WTC11 (cell line): Measurements from ENCODE around the gene BRD1. TPM values are rescaled to one million over a fixed set of nuclear protein-coding genes. Genes with fewer than 3 reads are reported as not detected.
"Not testable (repeated sequence)": the region's sequence is repeated elsewhere in the genome, so short reads cannot be mapped to it uniquely, and the experiment has no call there.

Experiments used
- ATAC-seq: fragments of 200-7000 bp; cut with Tn5 transposase; 2 replicates; pipeline ENCODE4 v1.10.0; 2021; ENCODE audit warnings: mild to moderate bottlenecking, moderate library complexity
- CTCF ChIA-PET: fragments of 300-600 bp; sonication (Branson Sonifier 250); formaldehyde crosslinking; loops from one replicate; lab custom pipeline; 2021; ENCODE audit warnings: antibody characterized with exemption; lab: Charles Lee
- POLR2A ChIA-PET: fragments of 350-600 bp; sonication (Branson Sonifier 250); formaldehyde crosslinking; loops from one replicate; lab custom pipeline; 2021; ENCODE audit warnings: antibody characterized with exemption; lab: Charles Lee
- DNase-seq: peaks from one replicate; pipeline ENCODE4 v3.0.0; 2021; ENCODE audit warnings: low spot score
- H3K27ac Mint-ChIP-seq: 2 replicates; pipeline ENCODE4 v1.8.0; 2021; ENCODE audit warnings: mixed read lengths
- H3K27me3 Mint-ChIP-seq: 2 replicates; pipeline ENCODE4 v1.8.0; 2021; ENCODE audit warnings: low read depth, mild to moderate bottlenecking, moderate library complexity, mixed read lengths
- H3K36me3 Mint-ChIP-seq: 2 replicates; pipeline ENCODE4 v1.8.0; 2021; ENCODE audit warnings: mixed read lengths
- H3K4me1 Mint-ChIP-seq: 2 replicates; pipeline ENCODE4 v1.8.0; 2022; ENCODE audit warnings: mixed read lengths
- H3K4me3 Mint-ChIP-seq: 2 replicates; pipeline ENCODE4 v1.8.0; 2021; ENCODE audit warnings: mild to moderate bottlenecking, moderate library complexity, mixed read lengths
- H3K9me3 Mint-ChIP-seq: 2 replicates; pipeline ENCODE4 v1.8.0; 2021; ENCODE audit warnings: mixed read lengths
- ATF6 ChIP-seq: sonication (generic); formaldehyde crosslinking; IDR thresholded peaks from 2 replicates; pipeline ENCODE4 v1.8.1; 2023; ENCODE audit warnings: mild to moderate bottlenecking, missing genetic modification reagents
- CBFB ChIP-seq: sonication (generic); formaldehyde crosslinking; IDR thresholded peaks from 2 replicates; pipeline ENCODE4 v1.8.1; 2022; ENCODE audit warnings: mild to moderate bottlenecking, low read depth, missing genetic modification reagents
- CDX4 ChIP-seq: fragments of 250-450 bp; sonication (Bioruptor Pico); IDR thresholded peaks from 2 replicates; pipeline ENCODE4 v1.9.0; 2021; ENCODE audit warnings: moderate library complexity, mild to moderate bottlenecking, inconsistent platforms, borderline replicate concordance
- GRHL2 ChIP-seq: fragments of 250-450 bp; sonication (Bioruptor Pico); IDR thresholded peaks from 2 replicates; pipeline ENCODE4 v1.8.0; 2022; ENCODE audit warnings: mild to moderate bottlenecking, moderate library complexity; ENCODE audit not compliant: insufficient replicate concordance, severe bottlenecking
- HMGA2 ChIP-seq: fragments of 250-450 bp; sonication (Bioruptor Pico); IDR thresholded peaks from 2 replicates; pipeline ENCODE4 v1.4.0; 2021; ENCODE audit warnings: mild to moderate bottlenecking, moderate library complexity
- KAT7 ChIP-seq: sonication (generic); formaldehyde crosslinking; IDR thresholded peaks from 2 replicates; pipeline ENCODE4 v1.8.1; 2023; ENCODE audit warnings: missing genetic modification reagents, mild to moderate bottlenecking, borderline replicate concordance
- ZBTB21 ChIP-seq: sonication (generic); formaldehyde crosslinking; IDR thresholded peaks from 2 replicates; pipeline ENCODE4 v1.8.1; 2023; ENCODE audit warnings: mild to moderate bottlenecking, missing genetic modification reagents, borderline replicate concordance
- ZNF317 ChIP-seq: sonication (generic); formaldehyde crosslinking; IDR thresholded peaks from 2 replicates; pipeline ENCODE4 v1.8.1; 2023; ENCODE audit warnings: low read depth, mild to moderate bottlenecking, moderate library complexity, missing genetic modification reagents, borderline replicate concordance
- ZNF512 ChIP-seq: sonication (generic); formaldehyde crosslinking; IDR thresholded peaks from 2 replicates; pipeline ENCODE4 v1.8.1; 2022; ENCODE audit warnings: missing genetic modification reagents, borderline replicate concordance
- total RNA-seq: library from RNA; stranded (reverse); gene quantifications from 3 replicates; pipeline ENCODE4 v1.2.3, GENCODE V29; 2021

BRD1 gene
- total RNA-seq, 1 experiment from 2014 or later = 36.6 TPM

GRCh38 chr22:49824936-49825335 lies 2.7 kb downstream of the BRD1 start:
- peak overlapping the region; percentile 16 for H3K4me3 Mint-ChIP-seq
- TF ChIP-seq GRHL2 (CRISPR knock-in tag) = no peak
- DNase-seq = no peak
- POLR2A ChIA-PET = no interaction called here
- H3K4me1 Mint-ChIP-seq = peaks cover 19% of the 10 kb centered on the region
- CTCF ChIA-PET = no interaction called here
- H3K27ac Mint-ChIP-seq = peak overlapping the region; percentile 86
- no peak for ATAC-seq
- peaks cover 7% of the 10 kb centered on the region for H3K9me3 Mint-ChIP-seq
- H3K36me3 Mint-ChIP-seq = peaks cover 58% of the 10 kb centered on the region
- H3K27me3 Mint-ChIP-seq = peaks cover 11% of the 10 kb centered on the region

GRCh38 chr22:49824185-49824925 lies 3.3 kb downstream of the BRD1 start:
- H3K36me3 Mint-ChIP-seq = peaks cover 55% of the 10 kb centered on the region
- peak overlapping the region; percentile 86 for H3K27ac Mint-ChIP-seq
- POLR2A ChIA-PET = no interaction called here

GRCh38 chr22:49823289-49824045 lies 4.2 kb downstream of the BRD1 start:
- POLR2A ChIA-PET = no interaction called here
- H3K27ac Mint-ChIP-seq = peak overlapping the region; percentile 28; the same call in 1 of the 2 replicates
- peaks cover 61% of the 10 kb centered on the region for H3K36me3 Mint-ChIP-seq
- TF ChIP-seq KAT7 = no peak
- TF ChIP-seq, all 79 proteins: peak for 0
- CTCF ChIA-PET = no interaction called here
- Mint-ChIP-seq H3K27me3 (peaks cover 3% of the 10 kb centered on the region; the same call in 1 of the 2 replicates), H3K4me1 (peaks cover 19% of the 10 kb centered on the region), H3K9me3 (no peaks in the 10 kb centered on the region), H3K4me3 (no peak overlapping the region)
- ATAC-seq (no peak), DNase-seq (no peak)

More at GRCh38 chr22:49824185-49824925, 3.3 kb downstream of the BRD1 start:
- ATAC-seq (no peak), DNase-seq (no peak)
- Mint-ChIP-seq H3K4me1 (peaks cover 19% of the 10 kb centered on the region), H3K4me3 (peak overlapping the region; percentile 22), H3K27me3 (peaks cover 6% of the 10 kb centered on the region), H3K9me3 (peaks cover 1% of the 10 kb centered on the region)
- CTCF ChIA-PET = no interaction called here
- TF ChIP-seq ZBTB21 = no peak
- TF ChIP-seq CBFB (CRISPR knock-in tag) = no peak
- no peak for TF ChIP-seq ZNF512 (CRISPR knock-in tag)
- TF ChIP-seq CDX4 (CRISPR knock-in tag) = no peak
- no peak for TF ChIP-seq ATF6
- no peak for TF ChIP-seq ZNF317 (CRISPR knock-in tag)
- TF ChIP-seq HMGA2 (CRISPR knock-in tag) = no peak

GRCh38 chr22:49821741-49822140 lies 5.9 kb downstream of the BRD1 start:
- H3K27me3 Mint-ChIP-seq, H3K9me3 Mint-ChIP-seq, ATAC-seq, H3K4me3 Mint-ChIP-seq, CTCF ChIA-PET, DNase-seq: not testable (repeated sequence)
- Mint-ChIP-seq H3K36me3 (peaks cover 77% of the 10 kb centered on the region), H3K27ac (0 out of 2 replicates have a peak overlapping the region, but pooled peaks have one; percentile 49), H3K4me1 (peaks cover 19% of the 10 kb centered on the region)
- POLR2A ChIA-PET = interaction anchor here (1.0 kb wide), 1 partner anchor 130 kb away, joined by 3 read pairs; no protein-coding TSS in a partner anchor
